NT2/D1 (cell line): ENCODE measurements around the gene GAGE12J.
"Not testable (repeated sequence)": the region's sequence is repeated elsewhere in the genome, so short reads cannot be mapped to it uniquely, and the experiment has no call there.

Experiments used
- YY1 ChIP-seq: IDR thresholded peaks from 2 replicates; pipeline ENCODE4 v1.6.1; 2011; ENCODE audit not compliant: insufficient read length, insufficient read depth
- ZNF274 ChIP-seq: IDR thresholded peaks from 2 replicates; pipeline ENCODE4 v1.6.1; 2011; ENCODE audit warnings: mild to moderate bottlenecking, low read depth, low read length

DNA sequence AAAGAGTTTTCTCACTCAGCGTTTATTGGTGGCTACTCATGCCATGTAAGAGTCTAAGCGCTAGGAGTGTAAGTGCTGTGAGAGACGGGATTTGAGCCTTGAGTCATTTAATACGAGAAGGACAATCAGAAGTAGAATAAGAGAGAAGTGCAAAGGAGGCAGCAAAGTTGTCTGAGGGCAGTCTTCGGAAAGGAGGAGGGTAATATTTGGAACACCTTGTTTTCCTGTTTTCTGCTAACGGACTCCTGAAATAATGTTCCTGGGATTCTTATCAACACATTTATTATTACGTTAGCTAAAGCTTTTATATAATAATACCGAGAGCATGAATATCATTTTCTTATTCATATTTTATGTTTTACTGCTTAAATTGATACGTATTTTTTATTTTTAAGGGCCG lies 23.6 kb downstream of the GAGE12J start:
- TF ChIP-seq YY1, ZNF274: not testable (repeated sequence)
